ENCODE measurements around the gene NEO1. TPM values are rescaled to one million over a fixed set of nuclear protein-coding genes. Genes with fewer than 3 reads are reported as not detected.
A peak's percentile ranks its signal among the peaks of the same experiment; 100 is the strongest.

Gene NEO1
- total RNA-seq, 1 experiment from 2014 or later, result 41.8 TPM

- Mint-ChIP-seq H3K27me3 (ENCODE audit: low read depth) (peaks cover 1% of the 10 kb centered on the region), H3K4me1 (peaks cover 46 to 53% of the 10 kb centered on the region in 2 experiments)
- no peak overlapping the region for H2AFZ ChIP-seq (ENCODE audit: low read length)
Measured at GRCh38 chr15:73019601-73020146, 32.6 kb upstream of the NEO1 start.

More at GRCh38 chr15:73019601-73020146, 32.6 kb upstream of the NEO1 start:
- no peaks in the 10 kb centered on the region for H3K36me3 Mint-ChIP-seq (ENCODE audit: insufficient read depth in 1 of 3, low read depth in 3 of 3)
- no peak overlapping the region for H3K56ac ChIP-seq (ENCODE audit: insufficient read length, low read depth, low read length)
- no peak overlapping the region for H3K4me3 Mint-ChIP-seq
- no peak overlapping the region for H3K27ac ChIP-seq (ENCODE audit: insufficient read length, low read depth, low read length)
- no peaks in the 10 kb centered on the region for H3K23me2 ChIP-seq (ENCODE audit: insufficient read length, low read depth, low read length, poor library complexity, severe bottlenecking)
- no peaks in the 10 kb centered on the region for H3K9me3 Mint-ChIP-seq
- no peaks in the 10 kb centered on the region for H3K27me3 ChIP-seq (ENCODE audit: insufficient read depth, low read length)
- no CpG with 5 or more reads among the region's 2 CpGs for WGBS (ENCODE audit: extremely low coverage, insufficient read length, low lambda C conversion rate)
- H4K91ac ChIP-seq (ENCODE audit: insufficient read length, low read depth, low read length), result no peak overlapping the region
- H3K18ac ChIP-seq (ENCODE audit: insufficient read length, low read depth, low read length), result no peak overlapping the region
- no peak overlapping the region for H3K23ac ChIP-seq (ENCODE audit: insufficient read length, low read depth, low read length)
- H3K79me1 ChIP-seq (ENCODE audit: insufficient read depth, low read depth, low read length, poor library complexity, severe bottlenecking), result no peaks in the 10 kb centered on the region
- no peak for TF ChIP-seq CTCF (conservative IDR thresholded peaks at IDR 0.05)
- no peaks in the 10 kb centered on the region for H3K9me3 ChIP-seq (ENCODE audit: control insufficient read depth, low read depth, low read length)
- no peak overlapping the region for H3K9ac ChIP-seq (ENCODE audit: extremely low read depth, insufficient read length, low read length)
- no peak overlapping the region; a peak in 1 of 7 replicates for H3K27ac Mint-ChIP-seq
- no peak overlapping the region for H3K4ac ChIP-seq (ENCODE audit: low read depth, low read length)
- DNase-seq, result no peak
- H3K4me2 ChIP-seq (ENCODE audit: insufficient read depth, insufficient read length, low read length), result no peak overlapping the region
- peak overlapping the region; percentile 55 for H2BK5ac ChIP-seq (ENCODE audit: insufficient read length, low read length)
- no peak overlapping the region for H3T11ph ChIP-seq (ENCODE audit: low read length)
- H2BK120ac ChIP-seq (ENCODE audit: low read depth, low read length, poor library complexity, severe bottlenecking), result no peak overlapping the region
- no peak overlapping the region for H4K8ac ChIP-seq (replicated peaks; ENCODE audit: insufficient read length, low read depth, low read length)
- no peak overlapping the region for H3K14ac ChIP-seq (ENCODE audit: insufficient read depth, low read length)
- no peak overlapping the region for H2BK12ac ChIP-seq (ENCODE audit: insufficient read length, low read depth, low read length)
- no peak overlapping the region for H4K5ac ChIP-seq (ENCODE audit: insufficient read length, low read depth, low read length)
- no peak overlapping the region for H2BK20ac ChIP-seq (ENCODE audit: low read depth, low read length, poor library complexity, severe bottlenecking)
- no peaks in the 10 kb centered on the region for H3K79me2 ChIP-seq (ENCODE audit: insufficient read depth, low read length)
- H2BK15ac ChIP-seq (ENCODE audit: low read depth, low read length), result no peak overlapping the region
- no peaks in the 10 kb centered on the region for H4K20me1 ChIP-seq (ENCODE audit: control insufficient read depth, insufficient read depth, insufficient read length)
- peaks cover 4% of the 10 kb centered on the region for H3K4me1 ChIP-seq (ENCODE audit: insufficient read depth, low read length)
- no peak overlapping the region for H2AK5ac ChIP-seq (ENCODE audit: insufficient read length, low read length)

All from H9 (cell line).